H1 (cell line): Measurements from ENCODE around the gene ANGPTL5. TPM values are rescaled to one million over a fixed set of nuclear protein-coding genes. Genes with fewer than 3 reads are reported as not detected.

Experiments used
- CHD1 ChIP-seq: IDR thresholded peaks from 2 replicates; pipeline ENCODE4 v1.6.1; 2012; ENCODE audit warnings: low read depth, low read length, improper control_type of control experiment
- JUN ChIP-seq: IDR thresholded peaks from 2 replicates; pipeline ENCODE4 v1.6.1; 2011; ENCODE audit warnings: low read depth, mild to moderate bottlenecking, improper control_type of control experiment, low read length
- polyA plus RNA-seq, 7 experiments: library from polyadenylated mRNA; depleted of rRNA in 3 of 7; stranded (reverse) in 5 of 7; unstranded in 2 of 7; fragments of >200 nt in 5 of 7; fragments of 200-250 nt in 2 of 7; gene quantifications; 1 replicate in 5 of 7; 2 replicates in 1 of 7; 4 replicates in 1 of 7; pipeline versions ENCODE4 v1.2.1 to v1.2.3, GENCODE V29; 2011 to 2013; ENCODE audit warnings: missing spikeins in 2 of 7, mixed read lengths in 2 of 7
- total RNA-seq: library from RNA; stranded (reverse); fragmentation: NEBNext Ultra II Directional; extraction: Animal tissue kit (Norgen Biotek cat#: 25700); gene quantifications from 2 replicates; pipeline ENCODE4 v1.2.1, GENCODE V29; 2021
- TF ChIP-seq, protein P1 (sequence below): IDR thresholded peaks from 2 replicates; pipeline ENCODE4 v1.6.1; 2011; ENCODE audit warnings: low read depth, mild to moderate bottlenecking, low read length; ENCODE audit not compliant: insufficient read depth
- TF ChIP-seq, protein P2 (sequence below): IDR thresholded peaks from 2 replicates; pipeline ENCODE4 v1.6.1; 2012; ENCODE audit warnings: inconsistent platforms

ANGPTL5 gene
- total and polyA plus RNA-seq, 2 of the 8 experiments (the other 6 are each of a cell fraction or from before 2014, with no cell fraction given): not detected

DNA sequence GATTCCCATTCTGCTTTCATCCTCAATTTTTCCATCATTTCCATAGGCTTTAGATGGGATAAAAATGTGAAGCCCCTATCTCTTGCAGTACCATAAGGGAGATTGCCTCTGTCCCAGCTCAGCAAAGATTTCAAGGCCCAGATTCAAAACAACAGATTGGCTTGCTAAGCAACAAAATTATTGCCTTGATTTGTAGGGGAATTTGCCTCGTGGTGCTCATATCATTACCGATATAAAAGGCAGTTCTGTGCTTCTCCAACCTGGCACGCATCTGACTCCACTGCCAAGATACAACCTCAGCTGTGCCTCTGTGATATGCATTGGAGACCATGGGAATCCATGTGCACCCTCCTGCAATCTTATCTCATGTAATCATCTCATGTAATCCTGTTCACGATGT lies 26.6 kb downstream of the ANGPTL5 start (continued):
- TF ChIP-seq, protein P1, sequence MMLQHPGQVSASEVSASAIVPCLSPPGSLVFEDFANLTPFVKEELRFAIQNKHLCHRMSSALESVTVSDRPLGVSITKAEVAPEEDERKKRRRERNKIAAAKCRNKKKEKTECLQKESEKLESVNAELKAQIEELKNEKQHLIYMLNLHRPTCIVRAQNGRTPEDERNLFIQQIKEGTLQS: no peak
- TF ChIP-seq CHD1 (no peak), JUN (no peak)
- TF ChIP-seq, protein P2, sequence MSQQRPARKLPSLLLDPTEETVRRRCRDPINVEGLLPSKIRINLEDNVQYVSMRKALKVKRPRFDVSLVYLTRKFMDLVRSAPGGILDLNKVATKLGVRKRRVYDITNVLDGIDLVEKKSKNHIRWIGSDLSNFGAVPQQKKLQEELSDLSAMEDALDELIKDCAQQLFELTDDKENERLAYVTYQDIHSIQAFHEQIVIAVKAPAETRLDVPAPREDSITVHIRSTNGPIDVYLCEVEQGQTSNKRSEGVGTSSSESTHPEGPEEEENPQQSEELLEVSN: no peak
